Transverse colon (tissue), 4 donors: ENCODE data around the gene JPH3.

Source experiments
- CTCF ChIP-seq, 5 experiments: fragments of 200-600 bp in 3 of 5; fragments of 450-650 bp in 2 of 5; sonication (generic) in 3 of 5; IDR thresholded peaks; 1 replicate in 2 of 5; 2 replicates in 3 of 5; pipeline ENCODE4 v1.5.1; 2016 to 2017; ENCODE audit warnings: antibody characterized with exemption in 5 of 5, inconsistent platforms in 3 of 5, mild to moderate bottlenecking in 2 of 5, moderate library complexity in 1 of 5
- EP300 ChIP-seq: sonication (generic); formaldehyde crosslinking; IDR thresholded peaks from one replicate; pipeline ENCODE4 v1.6.1; 2017; ENCODE audit warnings: antibody characterized with exemption, low read depth
- POLR2A ChIP-seq: fragments of 450-650 bp; IDR thresholded peaks from one replicate; pipeline ENCODE4 v1.6.1; 2016; ENCODE audit warnings: antibody characterized with exemption, mild to moderate bottlenecking, moderate library complexity
- POLR2AphosphoS5 ChIP-seq, 3 donors: sonication (generic); formaldehyde crosslinking; IDR thresholded peaks; one replicate each; pipeline ENCODE4 v1.6.1; 2016; ENCODE audit warnings: antibody characterized with exemption in 3 of 3

GRCh38 chr16:87621550-87621829 lies 19.2 kb downstream of the JPH3 start:
- no peak for TF ChIP-seq CTCF (IDR thresholded peaks at IDR 0.05)
- no peak for TF ChIP-seq POLR2A
- TF ChIP-seq POLR2AphosphoS5 (IDR thresholded peaks at IDR 0.05) = no peak
- no peak for TF ChIP-seq EP300
